Measurements from ENCODE around the gene DDX41. TPM values are rescaled to one million over a fixed set of nuclear protein-coding genes. Genes with fewer than 3 reads are reported as not detected.

DDX41 gene
- total RNA-seq, 1 experiment from 2014 or later, result 318 TPM

DNA sequence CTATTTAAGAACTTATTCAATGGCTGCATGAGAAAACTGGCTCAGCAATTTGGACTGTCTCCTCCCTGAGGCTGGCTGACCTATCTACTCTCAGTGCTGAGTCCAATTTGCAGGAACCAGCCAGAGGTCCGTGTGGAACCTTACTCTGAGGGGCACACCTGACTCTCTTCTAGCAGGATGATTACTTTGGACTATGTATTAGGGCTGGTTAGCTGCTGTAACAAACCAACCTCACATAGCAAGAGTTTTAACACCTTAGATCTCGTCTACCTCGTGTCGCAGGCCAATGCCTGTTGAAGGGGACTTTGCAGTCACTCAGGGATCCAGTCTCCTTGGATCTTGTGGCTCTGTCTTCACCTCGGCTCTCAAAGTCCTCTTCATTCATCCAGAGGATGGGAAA lies 41.0 kb upstream of the DDX41 start:
- ATAC-seq, result no peak
- ChIA-PET POLR2A (ENCODE audit: unreplicated experiment) (no interaction called here), CTCF (no interaction called here)
- H3K79me2 ChIP-seq (ENCODE audit: low read length), result peaks cover 18% of the 10 kb centered on the region
- no peaks in the 10 kb centered on the region for H3K27me3 ChIP-seq (ENCODE audit: low read length)
- no peak overlapping the region for H3K27ac ChIP-seq (ENCODE audit: low read length)
- intact Hi-C loops (cut with micrococcal nuclease), result no loop called here
- DNase-seq, result no peak
- H3K36me3 ChIP-seq (ENCODE audit: low read depth, low read length), result no peaks in the 10 kb centered on the region
- H3K4me2 ChIP-seq (ENCODE audit: low read length), result no peak overlapping the region
- no peak overlapping the region for H3K4me3 ChIP-seq (ENCODE audit: low read length)
- H3K9ac ChIP-seq (ENCODE audit: low read length), result no peak overlapping the region
- peaks cover 12% of the 10 kb centered on the region for H3K4me1 ChIP-seq (ENCODE audit: insufficient read depth, low read length)
- TF ChIP-seq EZH2phosphoT487 (IDR thresholded peaks at IDR 0.05; ENCODE audit: borderline replicate concordance, low read length), result no peak
- no peak for TF ChIP-seq EZH2 (IDR thresholded peaks at IDR 0.05; ENCODE audit: low read length, unreplicated experiment)
- no peak for TF ChIP-seq CTCF (conservative IDR thresholded peaks at IDR 0.05; ENCODE audit: low read depth, low read length)
- H3K9me3 ChIP-seq (ENCODE audit: low read length), result no peaks in the 10 kb centered on the region
- no peaks in the 10 kb centered on the region for H3K9me2 ChIP-seq (replicated peaks; ENCODE audit: low read length)
- H4K20me1 ChIP-seq (ENCODE audit: low read length), result peaks cover 2% of the 10 kb centered on the region; the same call in 1 of the 2 replicates
- no TSS peak for BruUV-seq (replicated peaks)
- no peaks in the 10 kb centered on the region for H3F3A ChIP-seq (ENCODE audit: low read length, unreplicated experiment)
- H2AFZ ChIP-seq (ENCODE audit: low read length), result no peak overlapping the region

- intact Hi-C loops (cut with micrococcal nuclease), result no loop called here
- Histone ChIP-seq H3K79me2 (ENCODE audit: low read length) (peaks cover 24% of the 10 kb centered on the region), H3K4me3 (ENCODE audit: low read length) (no peak overlapping the region), H3K36me3 (ENCODE audit: low read depth, low read length) (no peaks in the 10 kb centered on the region; the same call in 1 of the 2 replicates), H3K4me2 (ENCODE audit: low read length) (no peak overlapping the region), H4K20me1 (ENCODE audit: low read length) (peaks cover 9% of the 10 kb centered on the region; the same call in 1 of the 2 replicates), H2AFZ (ENCODE audit: low read length) (no peak overlapping the region), H3F3A (ENCODE audit: low read length, unreplicated experiment) (no peaks in the 10 kb centered on the region), H3K27ac (ENCODE audit: low read length) (no peak overlapping the region), H3K4me1 (ENCODE audit: insufficient read depth, low read length) (peaks cover 18% of the 10 kb centered on the region), H3K9ac (ENCODE audit: low read length) (no peak overlapping the region), H3K9me3 (ENCODE audit: low read length) (no peaks in the 10 kb centered on the region), H3K27me3 (ENCODE audit: low read length) (no peaks in the 10 kb centered on the region), H3K9me2 (replicated peaks; ENCODE audit: low read length) (no peaks in the 10 kb centered on the region)
- ATAC-seq (no peak), DNase-seq (no peak)
- CTCF ChIA-PET, result no interaction called here
- BruUV-seq (replicated peaks), result no TSS peak
- POLR2A ChIA-PET (ENCODE audit: unreplicated experiment), result no interaction called here
- no peak for TF ChIP-seq EZH2phosphoT487 (IDR thresholded peaks at IDR 0.05; ENCODE audit: borderline replicate concordance, low read length)
- no peak for TF ChIP-seq EZH2 (IDR thresholded peaks at IDR 0.05; ENCODE audit: low read length, unreplicated experiment)
- no peak for TF ChIP-seq CTCF (conservative IDR thresholded peaks at IDR 0.05; ENCODE audit: low read depth, low read length)
Observed at GRCh38 chr5:177557041-177557647, 40.4 kb upstream of the DDX41 start.

DNA sequence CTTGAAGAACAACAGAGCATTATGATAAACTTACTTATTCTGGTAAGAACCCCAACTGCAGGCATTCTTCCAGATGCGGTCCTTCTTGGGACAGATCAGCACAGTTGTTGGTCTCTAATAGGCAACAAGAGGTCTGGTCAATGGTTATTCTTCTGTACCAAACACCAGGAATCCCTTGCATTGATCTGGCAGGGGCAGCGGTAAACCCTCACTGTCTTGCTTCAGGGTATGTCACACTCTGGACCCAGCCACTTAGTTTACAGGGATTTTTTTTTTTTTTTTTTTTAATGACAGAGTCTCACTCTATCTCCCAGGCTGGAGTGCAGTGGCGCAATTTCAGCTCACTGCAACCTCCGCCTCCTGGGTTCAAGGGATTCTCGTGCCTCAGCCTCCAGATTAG lies 38.9 kb upstream of the DDX41 start:
- no peak for ATAC-seq
- Histone ChIP-seq H3K4me3 (ENCODE audit: low read length) (no peak overlapping the region), H3K27ac (ENCODE audit: low read length) (no peak overlapping the region), H3F3A (ENCODE audit: low read length, unreplicated experiment) (no peaks in the 10 kb centered on the region), H3K79me2 (ENCODE audit: low read length) (peaks cover 39% of the 10 kb centered on the region), H3K4me2 (ENCODE audit: low read length) (no peak overlapping the region), H3K9me2 (replicated peaks; ENCODE audit: low read length) (no peaks in the 10 kb centered on the region), H3K27me3 (ENCODE audit: low read length) (no peaks in the 10 kb centered on the region), H3K9me3 (ENCODE audit: low read length) (no peaks in the 10 kb centered on the region), H3K36me3 (ENCODE audit: low read depth, low read length) (no peaks in the 10 kb centered on the region; the same call in 1 of the 2 replicates), H3K4me1 (ENCODE audit: insufficient read depth, low read length) (peaks cover 21% of the 10 kb centered on the region), H4K20me1 (ENCODE audit: low read length) (peaks cover 15% of the 10 kb centered on the region; the same call in 1 of the 2 replicates), H3K9ac (ENCODE audit: low read length) (no peak overlapping the region), H2AFZ (ENCODE audit: low read length) (no peak overlapping the region)
- intact Hi-C loops (cut with micrococcal nuclease), result loop anchor here (2.0 kb wide), 1 partner anchor 37 kb away; the partner anchor contains the start of gene TMED9
- ChIA-PET CTCF (no interaction called here), POLR2A (ENCODE audit: unreplicated experiment) (no interaction called here)
- TF ChIP-seq EZH2phosphoT487 (IDR thresholded peaks at IDR 0.05; ENCODE audit: borderline replicate concordance, low read length), result no peak
- no peak for TF ChIP-seq CTCF (conservative IDR thresholded peaks at IDR 0.05; ENCODE audit: low read depth, low read length)
- TF ChIP-seq EZH2 (IDR thresholded peaks at IDR 0.05; ENCODE audit: low read length, unreplicated experiment), result no peak
- no peak for DNase-seq
- BruUV-seq (replicated peaks), result no TSS peak
